WTC11 (cell line): Measurements from ENCODE around the gene TAF1D. TPM values are rescaled to one million over a fixed set of nuclear protein-coding genes. Genes with fewer than 3 reads are reported as not detected.

ENCODE experiments used
- ATAC-seq: fragments of 200-7000 bp; cut with Tn5 transposase; 2 replicates; pipeline ENCODE4 v1.10.0; 2021; ENCODE audit warnings: mild to moderate bottlenecking, moderate library complexity
- CTCF ChIA-PET: fragments of 300-600 bp; sonication (Branson Sonifier 250); formaldehyde crosslinking; loops from one replicate; lab custom pipeline; 2021; ENCODE audit warnings: antibody characterized with exemption; lab: Charles Lee
- POLR2A ChIA-PET: fragments of 350-600 bp; sonication (Branson Sonifier 250); formaldehyde crosslinking; loops from one replicate; lab custom pipeline; 2021; ENCODE audit warnings: antibody characterized with exemption; lab: Charles Lee
- DNase-seq: peaks from one replicate; pipeline ENCODE4 v3.0.0; 2021; ENCODE audit warnings: low spot score
- H3K27ac Mint-ChIP-seq: 2 replicates; pipeline ENCODE4 v1.8.0; 2021; ENCODE audit warnings: mixed read lengths
- H3K27me3 Mint-ChIP-seq: 2 replicates; pipeline ENCODE4 v1.8.0; 2021; ENCODE audit warnings: low read depth, mild to moderate bottlenecking, moderate library complexity, mixed read lengths
- H3K36me3 Mint-ChIP-seq: 2 replicates; pipeline ENCODE4 v1.8.0; 2021; ENCODE audit warnings: mixed read lengths
- H3K4me1 Mint-ChIP-seq: 2 replicates; pipeline ENCODE4 v1.8.0; 2022; ENCODE audit warnings: mixed read lengths
- H3K4me3 Mint-ChIP-seq: 2 replicates; pipeline ENCODE4 v1.8.0; 2021; ENCODE audit warnings: mild to moderate bottlenecking, moderate library complexity, mixed read lengths
- H3K9me3 Mint-ChIP-seq: 2 replicates; pipeline ENCODE4 v1.8.0; 2021; ENCODE audit warnings: mixed read lengths
- AR ChIP-seq: fragments of 250-450 bp; sonication (Bioruptor Pico); IDR thresholded peaks from 2 replicates; pipeline ENCODE4 v1.9.0; 2021; ENCODE audit warnings: mild to moderate bottlenecking
- EMX1 ChIP-seq: fragments of 250-450 bp; sonication (Bioruptor Pico); IDR thresholded peaks from 2 replicates; pipeline ENCODE4 v1.8.0; 2021; ENCODE audit warnings: mild to moderate bottlenecking
- ERG ChIP-seq: fragments of 250-450 bp; sonication (Bioruptor Pico); IDR thresholded peaks from 2 replicates; pipeline ENCODE4 v1.8.0; 2021; ENCODE audit warnings: mild to moderate bottlenecking
- GABPB1 ChIP-seq: sonication (generic); formaldehyde crosslinking; IDR thresholded peaks from 2 replicates; pipeline ENCODE4 v1.8.1; 2023; ENCODE audit warnings: mild to moderate bottlenecking, missing genetic modification reagents
- JUN ChIP-seq: sonication (generic); formaldehyde crosslinking; IDR thresholded peaks from 2 replicates; pipeline ENCODE4 v1.8.0; 2023; ENCODE audit warnings: mild to moderate bottlenecking, missing genetic modification reagents
- MYBL2 ChIP-seq: sonication (generic); formaldehyde crosslinking; IDR thresholded peaks from 2 replicates; pipeline ENCODE4 v1.8.1; 2023; ENCODE audit warnings: mild to moderate bottlenecking, moderate library complexity, missing genetic modification reagents
- NFATC4 ChIP-seq: fragments of 250-450 bp; sonication (Bioruptor Pico); IDR thresholded peaks from 2 replicates; pipeline ENCODE4 v1.9.0; 2021; ENCODE audit warnings: mild to moderate bottlenecking
- PREB ChIP-seq: sonication (generic); formaldehyde crosslinking; IDR thresholded peaks from 2 replicates; pipeline ENCODE4 v1.8.1; 2022; ENCODE audit warnings: mild to moderate bottlenecking, missing genetic modification reagents, moderate library complexity, borderline replicate concordance
- PRRX2 ChIP-seq: fragments of 250-450 bp; sonication (Bioruptor Pico); IDR thresholded peaks from 2 replicates; pipeline ENCODE4 v1.8.0; 2021; ENCODE audit warnings: mild to moderate bottlenecking
- USF2 ChIP-seq: sonication (generic); formaldehyde crosslinking; IDR thresholded peaks from 2 replicates; pipeline ENCODE4 v1.8.1; 2023; ENCODE audit warnings: mild to moderate bottlenecking, missing genetic modification reagents, moderate library complexity
- ZNF138 ChIP-seq: sonication (generic); formaldehyde crosslinking; conservative IDR thresholded peaks from 2 replicates; pipeline ENCODE4 v1.8.1; 2022; ENCODE audit warnings: mild to moderate bottlenecking, moderate library complexity, missing genetic modification reagents
- ZNF219 ChIP-seq: sonication (generic); formaldehyde crosslinking; IDR thresholded peaks from 2 replicates; pipeline ENCODE4 v1.8.0; 2023; ENCODE audit warnings: missing genetic modification reagents, mild to moderate bottlenecking, borderline replicate concordance
- ZNF281 ChIP-seq: sonication (generic); formaldehyde crosslinking; IDR thresholded peaks from 2 replicates; pipeline ENCODE4 v1.8.0; 2023; ENCODE audit warnings: mild to moderate bottlenecking, missing genetic modification reagents
- ZNF416 ChIP-seq: fragments of 250-450 bp; sonication (Bioruptor Pico); IDR thresholded peaks from 2 replicates; pipeline ENCODE4 v1.9.0; 2021; ENCODE audit warnings: mild to moderate bottlenecking, inconsistent platforms
- ZNF532 ChIP-seq: fragments of 250-450 bp; sonication (Bioruptor Pico); IDR thresholded peaks from 2 replicates; pipeline ENCODE4 v1.9.0; 2021; ENCODE audit warnings: mild to moderate bottlenecking, borderline replicate concordance
- total RNA-seq: library from RNA; stranded (reverse); gene quantifications from 3 replicates; pipeline ENCODE4 v1.2.3, GENCODE V29; 2021
- TF ChIP-seq, protein P1 (sequence below): fragments of 250-450 bp; sonication (Bioruptor Pico); IDR thresholded peaks from 2 replicates; pipeline ENCODE4 v1.9.0; 2021; ENCODE audit warnings: moderate library complexity, mild to moderate bottlenecking, inconsistent platforms, borderline replicate concordance
- TF ChIP-seq, protein P2 (sequence below): sonication (generic); formaldehyde crosslinking; IDR thresholded peaks from 2 replicates; pipeline ENCODE4 v1.8.1; 2023; ENCODE audit warnings: mild to moderate bottlenecking, missing genetic modification reagents
- TF ChIP-seq, protein P3 (sequence below): fragments of 250-450 bp; sonication (Bioruptor Pico); conservative IDR thresholded peaks from 2 replicates; pipeline ENCODE4 v1.9.0; 2021; ENCODE audit warnings: mild to moderate bottlenecking

Gene TAF1D
- total RNA-seq, 1 experiment from 2014 or later, result 223 TPM

- ChIA-PET POLR2A (interaction anchor here (0.9 to 2.4 kb wide), 3 partner anchors 11 to 55 kb away, joined by 3 to 15 read pairs (median 7); partner anchors contain the start of genes C11orf54, MED17 and TAF1D), CTCF (interaction anchor here (0.6 to 1.0 kb wide), 2 partner anchors 11 to 494 kb away, joined by 3 to 6 read pairs; no protein-coding TSS in a partner anchor)
- Mint-ChIP-seq H3K27ac (peak overlapping the region; percentile 93), H3K9me3 (no peaks in the 10 kb centered on the region), H3K27me3 (no peaks in the 10 kb centered on the region), H3K36me3 (peaks cover 82% of the 10 kb centered on the region), H3K4me1 (no peaks in the 10 kb centered on the region; the same call in 1 of the 2 replicates), H3K4me3 (no peak overlapping the region)
- peak; percentile 62 for ATAC-seq
- DNase-seq, result no peak
- TF ChIP-seq, protein P1, sequence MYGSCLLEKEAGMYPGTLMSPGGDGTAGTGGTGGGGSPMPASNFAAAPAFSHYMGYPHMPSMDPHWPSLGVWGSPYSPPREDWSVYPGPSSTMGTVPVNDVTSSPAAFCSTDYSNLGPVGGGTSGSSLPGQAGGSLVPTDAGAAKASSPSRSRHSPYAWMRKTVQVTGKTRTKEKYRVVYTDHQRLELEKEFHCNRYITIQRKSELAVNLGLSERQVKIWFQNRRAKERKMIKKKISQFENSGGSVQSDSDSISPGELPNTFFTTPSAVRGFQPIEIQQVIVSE, result no peak
- TF ChIP-seq, protein P2, sequence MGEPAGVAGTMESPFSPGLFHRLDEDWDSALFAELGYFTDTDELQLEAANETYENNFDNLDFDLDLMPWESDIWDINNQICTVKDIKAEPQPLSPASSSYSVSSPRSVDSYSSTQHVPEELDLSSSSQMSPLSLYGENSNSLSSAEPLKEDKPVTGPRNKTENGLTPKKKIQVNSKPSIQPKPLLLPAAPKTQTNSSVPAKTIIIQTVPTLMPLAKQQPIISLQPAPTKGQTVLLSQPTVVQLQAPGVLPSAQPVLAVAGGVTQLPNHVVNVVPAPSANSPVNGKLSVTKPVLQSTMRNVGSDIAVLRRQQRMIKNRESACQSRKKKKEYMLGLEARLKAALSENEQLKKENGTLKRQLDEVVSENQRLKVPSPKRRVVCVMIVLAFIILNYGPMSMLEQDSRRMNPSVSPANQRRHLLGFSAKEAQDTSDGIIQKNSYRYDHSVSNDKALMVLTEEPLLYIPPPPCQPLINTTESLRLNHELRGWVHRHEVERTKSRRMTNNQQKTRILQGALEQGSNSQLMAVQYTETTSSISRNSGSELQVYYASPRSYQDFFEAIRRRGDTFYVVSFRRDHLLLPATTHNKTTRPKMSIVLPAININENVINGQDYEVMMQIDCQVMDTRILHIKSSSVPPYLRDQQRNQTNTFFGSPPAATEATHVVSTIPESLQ (CRISPR knock-in tag), result no peak
- no peak for TF ChIP-seq GABPB1 (CRISPR knock-in tag)
- peak; percentile 98 for TF ChIP-seq AR (CRISPR knock-in tag)
- TF ChIP-seq EMX1, result peak; percentile 88; the same call in 1 of the 2 replicates
- peak; percentile 95 for TF ChIP-seq NFATC4 (CRISPR knock-in tag)
- peak; percentile 92 for TF ChIP-seq PRRX2 (CRISPR knock-in tag)
- TF ChIP-seq, protein P3, sequence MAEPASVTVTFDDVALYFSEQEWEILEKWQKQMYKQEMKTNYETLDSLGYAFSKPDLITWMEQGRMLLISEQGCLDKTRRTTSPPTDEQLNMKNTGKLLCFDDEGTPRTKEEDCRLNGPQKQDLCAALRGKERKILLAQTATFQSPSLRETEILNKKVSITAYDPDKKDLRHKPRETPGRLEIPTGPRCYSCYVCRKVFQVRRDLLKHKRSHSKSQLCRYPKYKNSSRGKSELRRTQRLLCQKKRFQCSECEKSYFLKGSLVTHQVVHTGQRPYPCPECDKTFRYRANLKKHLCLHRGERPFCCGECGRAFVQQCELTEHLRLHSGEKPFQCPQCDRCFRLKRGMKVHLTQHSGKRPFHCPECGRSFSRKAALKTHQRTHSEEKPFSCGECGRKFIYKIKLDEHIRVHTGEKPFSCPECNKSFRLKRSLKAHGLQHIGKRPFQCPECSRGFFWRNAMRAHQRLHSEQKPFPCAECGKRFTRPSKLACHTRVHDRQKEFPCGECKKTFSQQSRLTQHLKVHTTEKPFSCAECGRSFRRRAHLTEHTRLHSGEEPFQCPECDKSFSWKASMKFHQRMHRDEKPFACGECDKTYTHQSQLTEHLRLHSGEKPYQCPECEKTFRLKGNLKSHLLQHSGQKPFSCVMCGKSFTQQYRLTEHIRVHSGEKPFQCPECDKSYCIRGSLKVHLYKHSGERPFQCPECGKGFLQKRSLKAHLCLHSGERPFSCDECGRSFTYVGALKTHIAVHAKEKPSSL (CRISPR knock-in tag), result peak; percentile 94
- TF ChIP-seq ZNF532, result peak; percentile 66
- peak; percentile 71; the same call in 1 of the 2 replicates for TF ChIP-seq ERG (CRISPR knock-in tag)
- TF ChIP-seq USF2 (CRISPR knock-in tag), result no peak
- 0 out of 2 replicates have a peak, but pooled peaks have one; percentile 25 for TF ChIP-seq MYBL2 (CRISPR knock-in tag)
- TF ChIP-seq ZNF416 (CRISPR knock-in tag), result peak; percentile 91
- TF ChIP-seq ZNF219 (CRISPR knock-in tag), result no peak
- peak; percentile 22; the same call in 1 of the 2 replicates for TF ChIP-seq JUN (CRISPR knock-in tag)
- TF ChIP-seq ZNF138 (CRISPR knock-in tag), result peak; percentile 77; the same call in 1 of the 2 replicates
- no peak for TF ChIP-seq ZNF281 (CRISPR knock-in tag)
- no peak for TF ChIP-seq PREB
Observed at GRCh38 chr11:93729129-93729616, 12.1 kb downstream of the TAF1D start.
